ENCODE measurements around the gene SEL1L2.

Gene SEL1L2

DNA sequence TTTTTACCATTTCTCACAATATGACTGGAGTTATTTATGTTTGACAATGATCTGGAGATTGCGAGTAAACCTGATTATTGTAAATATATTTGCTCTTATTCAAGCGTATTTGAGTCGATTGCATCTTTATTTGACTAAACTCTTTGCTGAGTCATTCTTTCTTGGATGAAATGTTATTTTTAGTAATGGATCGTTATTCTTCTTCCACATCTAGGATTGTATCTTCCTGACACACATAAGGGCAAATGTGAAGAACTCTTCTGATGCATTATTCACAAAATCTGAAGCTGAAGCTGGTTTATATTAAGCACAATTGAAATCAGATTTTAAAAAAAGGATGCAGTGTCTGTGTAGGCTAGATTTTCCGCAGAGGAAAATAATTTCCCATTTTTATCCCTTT is 68.2 kb downstream of the SEL1L2 start:
- no peak overlapping the region for H3K4me2 ChIP-seq (ENCODE audit: low read length)
- H3K9ac ChIP-seq: no peak overlapping the region
- H3K79me2 ChIP-seq: no peaks in the 10 kb centered on the region
- H3K4me1 ChIP-seq: no peaks in the 10 kb centered on the region
- no peak overlapping the region for H3K4me3 ChIP-seq (ENCODE audit: low read depth, low read length)
- no peaks in the 10 kb centered on the region for H3K36me3 ChIP-seq (ENCODE audit: control insufficient read depth, insufficient read depth, low read length)
- H2AFZ ChIP-seq: no peak overlapping the region
- no peaks in the 10 kb centered on the region for H3K27me3 ChIP-seq (ENCODE audit: control insufficient read depth, insufficient read depth, low read length)
- TF ChIP-seq, protein P1, sequence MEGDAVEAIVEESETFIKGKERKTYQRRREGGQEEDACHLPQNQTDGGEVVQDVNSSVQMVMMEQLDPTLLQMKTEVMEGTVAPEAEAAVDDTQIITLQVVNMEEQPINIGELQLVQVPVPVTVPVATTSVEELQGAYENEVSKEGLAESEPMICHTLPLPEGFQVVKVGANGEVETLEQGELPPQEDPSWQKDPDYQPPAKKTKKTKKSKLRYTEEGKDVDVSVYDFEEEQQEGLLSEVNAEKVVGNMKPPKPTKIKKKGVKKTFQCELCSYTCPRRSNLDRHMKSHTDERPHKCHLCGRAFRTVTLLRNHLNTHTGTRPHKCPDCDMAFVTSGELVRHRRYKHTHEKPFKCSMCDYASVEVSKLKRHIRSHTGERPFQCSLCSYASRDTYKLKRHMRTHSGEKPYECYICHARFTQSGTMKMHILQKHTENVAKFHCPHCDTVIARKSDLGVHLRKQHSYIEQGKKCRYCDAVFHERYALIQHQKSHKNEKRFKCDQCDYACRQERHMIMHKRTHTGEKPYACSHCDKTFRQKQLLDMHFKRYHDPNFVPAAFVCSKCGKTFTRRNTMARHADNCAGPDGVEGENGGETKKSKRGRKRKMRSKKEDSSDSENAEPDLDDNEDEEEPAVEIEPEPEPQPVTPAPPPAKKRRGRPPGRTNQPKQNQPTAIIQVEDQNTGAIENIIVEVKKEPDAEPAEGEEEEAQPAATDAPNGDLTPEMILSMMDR (IDR thresholded peaks at IDR 0.05): no peak
- no peak overlapping the region for H3K27ac ChIP-seq
- H3K9me3 ChIP-seq (ENCODE audit: control insufficient read depth, low read length): no peaks in the 10 kb centered on the region

DNA sequence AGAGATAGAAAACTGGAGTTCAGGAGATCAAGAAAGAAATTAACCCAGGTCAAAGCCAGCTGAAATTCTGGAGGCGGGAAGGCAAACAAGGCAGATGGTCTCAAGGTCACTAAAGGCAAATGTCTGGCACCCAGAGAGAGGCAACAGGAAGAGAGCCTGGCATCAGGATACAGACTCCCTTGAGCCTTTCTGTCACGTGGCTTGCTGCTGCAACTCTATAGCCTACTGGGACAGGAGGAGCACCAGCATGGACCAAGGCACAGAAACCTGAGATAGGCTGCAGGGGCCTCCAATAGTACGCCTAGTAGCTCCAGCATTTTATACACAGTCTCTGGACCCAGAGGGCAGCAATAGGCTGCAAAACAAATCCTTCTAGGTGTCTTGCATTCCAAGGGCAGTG is 75.1 kb downstream of the SEL1L2 start:
- Histone ChIP-seq H3K9me3 (ENCODE audit: control insufficient read depth, low read length) (no peaks in the 10 kb centered on the region), H3K27me3 (ENCODE audit: control insufficient read depth, insufficient read depth, low read length) (no peaks in the 10 kb centered on the region), H3K27ac (no peak overlapping the region), H3K4me1 (no peaks in the 10 kb centered on the region), H3K79me2 (no peaks in the 10 kb centered on the region), H3K36me3 (ENCODE audit: control insufficient read depth, insufficient read depth, low read length) (no peaks in the 10 kb centered on the region), H3K9ac (no peak overlapping the region), H3K4me3 (ENCODE audit: low read depth, low read length) (no peak overlapping the region), H3K4me2 (ENCODE audit: low read length) (no peak overlapping the region), H2AFZ (no peak overlapping the region)
- TF ChIP-seq, protein P1 (IDR thresholded peaks at IDR 0.05): no peak

DNA sequence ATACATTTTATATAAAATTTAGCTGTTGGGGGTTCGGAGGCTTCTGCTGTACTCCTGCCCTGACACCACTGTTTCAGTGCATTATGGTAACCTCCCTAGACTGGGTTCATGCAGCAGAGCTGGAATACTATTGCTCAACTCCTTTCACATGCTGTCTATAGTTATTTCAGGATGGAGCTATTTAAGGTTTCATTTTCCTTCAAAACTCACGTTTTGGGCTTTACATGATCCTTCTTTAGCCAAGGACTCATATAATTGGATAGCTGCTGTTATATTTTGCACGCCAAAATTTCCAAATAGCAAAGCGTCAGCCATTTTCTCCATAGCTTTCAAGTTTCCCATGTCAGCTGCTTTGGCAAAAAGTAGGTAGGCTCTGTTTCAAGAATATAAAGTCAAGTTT is 76.8 kb downstream of the SEL1L2 start:
- Histone ChIP-seq H2AFZ (no peak overlapping the region), H3K79me2 (no peaks in the 10 kb centered on the region), H3K9ac (no peak overlapping the region), H3K27me3 (ENCODE audit: control insufficient read depth, insufficient read depth, low read length) (no peaks in the 10 kb centered on the region), H3K4me3 (ENCODE audit: low read depth, low read length) (no peak overlapping the region), H3K36me3 (ENCODE audit: control insufficient read depth, insufficient read depth, low read length) (no peaks in the 10 kb centered on the region), H3K9me3 (ENCODE audit: control insufficient read depth, low read length) (no peaks in the 10 kb centered on the region), H3K4me2 (ENCODE audit: low read length) (no peak overlapping the region), H3K4me1 (no peaks in the 10 kb centered on the region), H3K27ac (no peak overlapping the region)
- TF ChIP-seq, protein P1 (IDR thresholded peaks at IDR 0.05): no peak

DNA sequence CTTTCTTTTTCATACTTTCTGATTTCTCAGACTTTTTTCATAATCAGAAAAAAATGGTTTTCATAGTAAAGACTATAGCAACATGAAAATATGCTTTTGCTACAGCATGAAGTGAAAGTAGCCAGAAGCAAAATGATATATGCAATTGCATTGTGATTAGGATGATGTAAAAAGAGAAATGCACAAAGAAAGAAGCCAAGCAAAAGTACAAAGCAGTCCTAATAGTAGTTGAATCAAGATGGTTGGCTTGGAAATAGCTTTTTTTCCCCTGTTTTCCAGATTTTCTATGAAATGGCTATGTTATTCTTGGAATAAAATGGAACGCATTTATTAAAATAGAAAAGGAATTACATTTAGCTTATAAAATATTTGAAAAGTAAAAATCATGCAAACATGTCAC is 77.3 kb downstream of the SEL1L2 start:
- H3K79me2 ChIP-seq: no peaks in the 10 kb centered on the region
- no peak overlapping the region for H3K27ac ChIP-seq
- no peak overlapping the region for H3K9ac ChIP-seq
- H3K36me3 ChIP-seq (ENCODE audit: control insufficient read depth, insufficient read depth, low read length): no peaks in the 10 kb centered on the region
- no peaks in the 10 kb centered on the region for H3K27me3 ChIP-seq (ENCODE audit: control insufficient read depth, insufficient read depth, low read length)
- H3K4me3 ChIP-seq (ENCODE audit: low read depth, low read length): no peak overlapping the region
- H3K4me1 ChIP-seq: no peaks in the 10 kb centered on the region
- no peaks in the 10 kb centered on the region for H3K9me3 ChIP-seq (ENCODE audit: control insufficient read depth, low read length)
- H2AFZ ChIP-seq: no peak overlapping the region
- TF ChIP-seq, protein P1 (IDR thresholded peaks at IDR 0.05): no peak
- no peak overlapping the region for H3K4me2 ChIP-seq (ENCODE audit: low read length)

DNA sequence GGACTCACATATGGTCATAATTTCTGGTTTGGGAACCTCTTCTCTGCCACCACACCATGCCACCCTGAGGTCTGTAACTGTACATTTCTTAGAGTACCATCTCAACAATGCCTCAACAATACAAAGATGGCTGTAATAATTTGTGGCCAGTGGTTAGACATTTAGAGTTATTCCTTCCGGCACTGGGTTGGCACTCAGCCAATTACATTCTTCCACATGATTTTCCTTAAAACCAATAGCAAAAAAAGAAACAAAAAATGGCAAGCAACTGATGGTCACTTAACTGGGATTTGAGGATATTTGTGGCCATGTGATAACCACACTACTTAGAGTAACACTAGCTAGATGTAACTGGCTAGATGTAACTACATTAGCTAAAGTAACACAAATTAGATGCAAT is 79.9 kb downstream of the SEL1L2 start:
- no peaks in the 10 kb centered on the region for H3K27me3 ChIP-seq (ENCODE audit: control insufficient read depth, insufficient read depth, low read length)
- no peak overlapping the region for H3K4me2 ChIP-seq (ENCODE audit: low read length)
- no peaks in the 10 kb centered on the region for H3K9me3 ChIP-seq (ENCODE audit: control insufficient read depth, low read length)
- no peaks in the 10 kb centered on the region for H3K79me2 ChIP-seq
- H3K4me1 ChIP-seq: no peaks in the 10 kb centered on the region
- no peak overlapping the region for H3K9ac ChIP-seq
- TF ChIP-seq, protein P1 (IDR thresholded peaks at IDR 0.05): no peak
- no peak overlapping the region for H2AFZ ChIP-seq
- no peak overlapping the region for H3K27ac ChIP-seq
- H3K4me3 ChIP-seq (ENCODE audit: low read depth, low read length): no peak overlapping the region
- no peaks in the 10 kb centered on the region for H3K36me3 ChIP-seq (ENCODE audit: control insufficient read depth, insufficient read depth, low read length)
